GM12865 (cell line): Measurements from ENCODE around the gene WDR70.

ENCODE experiments used
- DNase-seq: peaks from one replicate; pipeline ENCODE4 v3.0.0; 2010; ENCODE audit warnings: low read depth
- H3K4me3 ChIP-seq: 2 replicates; pipeline ENCODE4 v1.5.1; 2011; ENCODE audit warnings: mild to moderate bottlenecking, low read depth, low read length, control low read depth
- TF ChIP-seq, protein P1 (sequence below): IDR thresholded peaks from 2 replicates; pipeline ENCODE4 v1.5.1; 2011; ENCODE audit warnings: low read length, control low read depth, low read depth, inconsistent platforms; ENCODE audit not compliant: insufficient read depth; ENCODE audit errors: missing control alignments

Gene WDR70

DNA sequence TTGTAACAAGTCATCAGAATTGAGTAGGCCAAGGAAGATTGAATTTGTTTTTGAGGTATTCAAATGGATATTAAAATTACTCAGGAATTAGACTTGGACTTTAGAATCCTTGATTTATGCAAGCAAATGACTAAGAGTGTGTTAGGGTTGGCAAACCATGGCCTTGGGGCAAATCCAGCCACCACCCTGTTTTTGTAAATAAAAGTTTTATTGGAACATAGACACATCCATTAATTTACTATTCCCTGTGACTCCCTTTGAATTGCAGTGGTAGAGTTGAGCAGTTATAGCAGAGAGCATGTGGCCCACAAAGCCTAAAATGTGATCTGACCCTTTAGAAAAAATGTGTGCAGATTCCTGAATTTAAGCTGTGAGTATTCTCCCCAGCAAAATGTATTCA lies 115.6 kb downstream of the WDR70 start:
- TF ChIP-seq, protein P1, sequence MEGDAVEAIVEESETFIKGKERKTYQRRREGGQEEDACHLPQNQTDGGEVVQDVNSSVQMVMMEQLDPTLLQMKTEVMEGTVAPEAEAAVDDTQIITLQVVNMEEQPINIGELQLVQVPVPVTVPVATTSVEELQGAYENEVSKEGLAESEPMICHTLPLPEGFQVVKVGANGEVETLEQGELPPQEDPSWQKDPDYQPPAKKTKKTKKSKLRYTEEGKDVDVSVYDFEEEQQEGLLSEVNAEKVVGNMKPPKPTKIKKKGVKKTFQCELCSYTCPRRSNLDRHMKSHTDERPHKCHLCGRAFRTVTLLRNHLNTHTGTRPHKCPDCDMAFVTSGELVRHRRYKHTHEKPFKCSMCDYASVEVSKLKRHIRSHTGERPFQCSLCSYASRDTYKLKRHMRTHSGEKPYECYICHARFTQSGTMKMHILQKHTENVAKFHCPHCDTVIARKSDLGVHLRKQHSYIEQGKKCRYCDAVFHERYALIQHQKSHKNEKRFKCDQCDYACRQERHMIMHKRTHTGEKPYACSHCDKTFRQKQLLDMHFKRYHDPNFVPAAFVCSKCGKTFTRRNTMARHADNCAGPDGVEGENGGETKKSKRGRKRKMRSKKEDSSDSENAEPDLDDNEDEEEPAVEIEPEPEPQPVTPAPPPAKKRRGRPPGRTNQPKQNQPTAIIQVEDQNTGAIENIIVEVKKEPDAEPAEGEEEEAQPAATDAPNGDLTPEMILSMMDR = no peak
- no peak for DNase-seq
- H3K4me3 ChIP-seq = no peak overlapping the region

DNA sequence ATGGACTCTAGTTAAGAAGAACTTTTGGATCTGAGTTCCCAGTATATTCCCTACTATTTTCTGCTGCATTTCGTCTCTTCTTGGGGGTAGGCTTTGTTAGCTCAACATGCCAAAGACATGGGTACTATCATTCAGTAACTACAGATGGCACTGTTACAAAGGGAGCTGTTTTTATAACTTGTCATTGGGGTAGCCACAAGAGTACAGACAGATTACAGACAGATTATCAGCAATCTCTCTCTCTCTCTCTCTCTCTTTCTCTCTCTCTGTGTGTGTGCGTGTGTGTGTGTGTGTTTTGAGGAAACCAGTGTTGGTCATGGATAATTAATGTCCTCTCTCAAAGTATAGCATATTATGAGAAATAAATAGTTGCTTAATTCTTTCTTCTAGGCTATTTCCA lies 116.1 kb downstream of the WDR70 start:
- DNase-seq = no peak
- no peak overlapping the region for H3K4me3 ChIP-seq
- TF ChIP-seq, protein P1 = no peak

DNA sequence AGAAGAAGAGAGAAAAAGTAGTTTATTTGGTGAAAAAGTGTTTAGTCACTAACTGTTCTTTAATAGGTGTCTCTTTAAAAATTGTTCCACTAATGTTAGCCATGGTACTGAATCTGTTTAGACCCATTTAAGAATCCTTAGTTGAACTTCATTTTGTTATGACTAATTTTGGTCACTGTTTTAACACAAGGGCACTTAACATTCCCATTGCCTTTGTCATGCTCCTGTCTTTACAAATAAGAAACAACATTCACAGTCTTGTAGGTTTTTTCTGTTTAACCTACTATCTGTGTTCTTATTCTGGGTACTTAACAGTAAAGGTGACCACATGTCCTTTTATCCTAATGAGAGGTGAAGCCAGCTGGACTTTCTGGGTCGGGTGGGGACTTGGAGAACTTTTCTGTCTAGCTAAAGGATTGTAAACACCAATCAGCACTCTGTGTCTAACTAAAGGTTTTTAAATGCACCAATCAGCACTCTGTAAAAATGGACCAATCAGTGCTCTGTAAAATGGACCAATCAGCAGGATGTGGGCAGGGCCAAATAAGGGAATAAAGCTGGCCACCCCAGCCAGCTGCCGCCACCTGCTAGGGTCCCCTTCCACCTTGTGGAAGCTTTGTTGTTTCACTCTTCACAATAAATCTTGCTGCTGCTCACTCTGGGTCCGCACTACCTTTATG lies 116.7 kb downstream of the WDR70 start:
- TF ChIP-seq, protein P1 = no peak
- no peak overlapping the region for H3K4me3 ChIP-seq
- DNase-seq = no peak

DNA sequence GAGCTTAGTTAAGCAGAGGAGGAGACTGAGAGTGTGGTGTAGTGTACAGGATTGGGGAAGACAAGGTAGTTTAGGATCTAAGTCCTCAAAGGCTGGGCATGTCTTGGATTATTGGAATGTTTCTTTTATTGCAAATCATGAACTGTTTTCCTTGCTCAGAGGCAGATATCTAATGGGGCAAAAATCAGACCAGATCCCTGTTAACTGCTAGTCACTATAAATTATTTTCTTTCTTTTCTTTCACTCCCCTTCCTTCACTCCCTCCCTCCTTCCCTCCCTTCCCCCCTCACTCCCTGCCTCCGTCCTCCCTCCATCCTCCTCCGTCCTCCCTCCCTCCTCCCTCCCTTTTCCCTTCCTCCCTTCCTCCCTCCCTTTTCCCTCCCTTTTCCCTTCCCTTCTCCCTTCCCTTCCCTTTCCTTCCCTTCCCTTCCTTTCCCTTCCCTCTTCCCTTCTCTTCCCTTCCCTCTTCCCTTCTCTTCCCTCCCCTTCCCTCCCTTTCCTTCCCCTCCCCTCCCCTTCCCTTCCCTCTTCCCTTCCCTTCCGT lies 117.9 kb downstream of the WDR70 start:
- TF ChIP-seq, protein P1 = no peak
- no peak for DNase-seq
- no peak overlapping the region for H3K4me3 ChIP-seq

DNA sequence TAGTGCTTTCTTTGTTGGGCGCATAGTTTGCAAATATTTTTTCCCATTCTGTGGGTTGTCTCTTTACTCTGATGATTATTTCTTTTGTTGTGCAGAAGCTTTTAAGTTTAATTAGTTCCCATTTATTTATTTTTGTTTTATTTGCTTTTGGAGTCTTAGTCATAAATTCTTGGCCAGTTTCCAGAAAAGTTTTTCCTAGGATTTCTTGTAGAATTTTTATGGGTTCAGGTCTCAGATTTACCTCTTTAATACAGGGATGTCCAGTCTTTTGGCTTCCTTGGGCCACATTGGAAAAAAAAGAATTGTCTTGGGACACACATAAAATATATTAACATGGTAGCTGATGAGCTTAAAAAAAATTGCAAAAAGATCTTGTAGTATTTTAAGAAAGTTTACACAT lies 122.0 kb downstream of the WDR70 start:
- TF ChIP-seq, protein P1 = no peak
- H3K4me3 ChIP-seq = no peak overlapping the region
- no peak for DNase-seq

DNA sequence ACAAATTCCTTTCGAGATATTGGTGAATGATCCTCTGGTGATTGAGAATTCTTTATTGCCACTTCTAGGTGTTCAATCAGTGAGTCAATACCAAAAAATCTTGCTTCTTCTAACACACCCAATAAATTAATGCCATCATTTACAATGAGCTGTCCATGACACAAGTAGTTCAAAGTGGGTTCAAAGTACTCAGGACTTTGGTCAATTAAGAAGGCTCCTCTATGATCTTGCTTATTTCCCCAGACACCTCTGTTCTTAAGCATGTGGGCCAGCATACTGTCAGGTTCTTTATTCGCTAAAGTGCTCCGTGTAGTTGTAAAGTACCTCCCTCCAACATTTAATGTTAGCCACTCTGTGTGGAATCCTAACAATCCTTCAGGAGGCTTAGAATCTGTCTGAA lies 127.1 kb downstream of the WDR70 start:
- TF ChIP-seq, protein P1 = no peak
- DNase-seq = no peak
- H3K4me3 ChIP-seq = no peak overlapping the region

DNA sequence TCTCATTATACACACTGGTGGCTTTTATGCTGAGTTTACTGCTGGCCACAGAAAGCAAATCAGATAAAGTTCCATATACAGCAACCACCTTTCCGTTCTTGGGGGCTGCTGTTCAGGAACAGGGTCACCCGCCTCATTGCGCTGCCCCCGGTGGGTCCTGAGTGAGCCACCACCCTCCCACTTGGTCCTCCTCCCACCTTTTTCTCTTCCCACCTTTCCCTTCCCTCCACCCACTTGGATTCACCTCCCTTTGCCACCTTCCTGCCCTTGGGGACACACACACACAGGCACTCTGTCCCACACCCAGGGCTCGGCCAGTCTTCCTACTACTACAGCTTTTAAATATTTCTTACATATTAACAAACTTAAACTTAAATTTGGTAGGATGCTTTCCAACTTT lies 127.6 kb downstream of the WDR70 start:
- no peak for DNase-seq
- TF ChIP-seq, protein P1 = no peak
- H3K4me3 ChIP-seq = no peak overlapping the region
